ENCODE data around the gene GCK. TPM values are rescaled to one million over a fixed set of nuclear protein-coding genes. Genes with fewer than 3 reads are reported as not detected.

The GCK gene
- total and polyA plus RNA-seq, 2 of the 13 experiments (the other 11 are each of a cell fraction or from before 2014, with no cell fraction given): not detected

GRCh38 chr7:44123190-44124003 is 65.8 kb downstream of the GCK start, which contains the start of gene POLD2 (continued):
- TF ChIP-seq CBX2 (IDR thresholded peaks at IDR 0.05; ENCODE audit: low read depth, low read length) (no peak), CBX2 (CRISPR knock-in tag; IDR thresholded peaks at IDR 0.05; ENCODE audit: low read depth) (no peak), ELF1 (CRISPR knock-in tag; IDR thresholded peaks at IDR 0.05) (no peak), ZNF580 (CRISPR knock-in tag; IDR thresholded peaks at IDR 0.05; ENCODE audit: borderline replicate concordance, low read depth) (peak; percentile 21; the same call in 1 of the 2 replicates), ZNF713 (CRISPR knock-in tag; IDR thresholded peaks at IDR 0.05) (no peak), ZNF816 (CRISPR knock-in tag; IDR thresholded peaks at IDR 0.05; ENCODE audit: borderline replicate concordance) (peak; percentile 73; the same call in 1 of the 2 replicates), PHB2 (IDR thresholded peaks at IDR 0.05; ENCODE audit: partially characterized antibody) (no peak), FOXJ3 (CRISPR knock-in tag; IDR thresholded peaks at IDR 0.05; ENCODE audit: borderline replicate concordance) (no peak), E2F1 (CRISPR knock-in tag; IDR thresholded peaks at IDR 0.05) (peak; percentile 67), ZBTB20 (CRISPR knock-in tag; IDR thresholded peaks at IDR 0.05; ENCODE audit: borderline replicate concordance, low read depth) (no peak), DMAP1 (CRISPR knock-in tag; IDR thresholded peaks at IDR 0.05) (peak; percentile 95), ZBTB21 (CRISPR knock-in tag; IDR thresholded peaks at IDR 0.05) (no peak), KDM2A (CRISPR knock-in tag; IDR thresholded peaks at IDR 0.05; ENCODE audit: borderline replicate concordance, low read depth) (peak; percentile 64), SMAD3 (CRISPR knock-in tag; IDR thresholded peaks at IDR 0.05) (no peak), YEATS4 (CRISPR knock-in tag; IDR thresholded peaks at IDR 0.05; ENCODE audit: borderline replicate concordance) (peak; percentile 93), NFRKB (IDR thresholded peaks at IDR 0.05) (no peak), ZNF160 (CRISPR knock-in tag; IDR thresholded peaks at IDR 0.05) (no peak; the same call in 1 of the 2 replicates), ZNF225 (CRISPR knock-in tag; IDR thresholded peaks at IDR 0.05) (no peak; the same call in 1 of the 2 replicates), CC2D1A (CRISPR knock-in tag; IDR thresholded peaks at IDR 0.05) (no peak), ZNF530 (CRISPR knock-in tag; IDR thresholded peaks at IDR 0.05; ENCODE audit: low read depth) (no peak), ZNF605 (CRISPR knock-in tag; IDR thresholded peaks at IDR 0.05) (no peak; the same call in 1 of the 2 replicates), ARHGAP35 (CRISPR knock-in tag; IDR thresholded peaks at IDR 0.05; ENCODE audit: borderline replicate concordance) (peak; percentile 78), PCBP1 (IDR thresholded peaks at IDR 0.05; ENCODE audit: borderline replicate concordance, low read depth, low read length) (0 out of 2 replicates have a peak, but pooled peaks have one; percentile 35), ZNF432 (CRISPR knock-in tag; IDR thresholded peaks at IDR 0.05; ENCODE audit: borderline replicate concordance) (no peak), XRCC5 (optimal IDR thresholded peaks at IDR 0.05; ENCODE audit: low read length) (no peak), SPEN (CRISPR knock-in tag; IDR thresholded peaks at IDR 0.05; ENCODE audit: low read depth) (peak; percentile 38), SNAPC5 (CRISPR knock-in tag; IDR thresholded peaks at IDR 0.05; ENCODE audit: borderline replicate concordance) (0 out of 2 replicates have a peak, but pooled peaks have one; percentile 32), SRF (IDR thresholded peaks at IDR 0.05; ENCODE audit: low read depth, low read length) (no peak), HMGA1 (CRISPR knock-in tag; conservative IDR thresholded peaks at IDR 0.05) (no peak), ZNF264 (CRISPR knock-in tag; IDR thresholded peaks at IDR 0.05) (peak; percentile 29; the same call in 1 of the 2 replicates), RFXAP (CRISPR knock-in tag; IDR thresholded peaks at IDR 0.05; ENCODE audit: borderline replicate concordance) (peak; percentile 91), ARID2 (CRISPR knock-in tag; IDR thresholded peaks at IDR 0.05; ENCODE audit: borderline replicate concordance) (no peak; the same call in 1 of the 2 replicates)

Data from HepG2 (cell line).